Esophagus muscularis mucosa (tissue), 3 donors: Measurements from ENCODE around the gene NMRAL1.

Source experiments
- CTCF ChIP-seq, 3 experiments: fragments of 200-600 bp in 2 of 3; fragments of 450-650 bp in 1 of 3; sonication (generic) in 2 of 3; IDR thresholded peaks; one replicate each; pipeline ENCODE4 v1.5.1; 2017 to 2019; ENCODE audit warnings: antibody characterized with exemption in 3 of 3, mild to moderate bottlenecking in 2 of 3, moderate library complexity in 1 of 3
- POLR2AphosphoS5 ChIP-seq, 2 donors: sonication (generic); formaldehyde crosslinking; IDR thresholded peaks; one replicate each; pipeline ENCODE4 v1.6.1; 2017; ENCODE audit warnings: antibody characterized with exemption in 2 of 2

- no peak for TF ChIP-seq CTCF (IDR thresholded peaks at IDR 0.05)
- TF ChIP-seq POLR2AphosphoS5 (IDR thresholded peaks at IDR 0.05), result no peak
Observed at GRCh38 chr16:4460936-4461249, 13.5 kb downstream of the NMRAL1 start.
